ENCODE measurements around the gene RSBN1. TPM values are rescaled to one million over a fixed set of nuclear protein-coding genes. Genes with fewer than 3 reads are reported as not detected.

RSBN1 gene
- total RNA-seq, 1 experiment from 2014 or later: 10.7 TPM

DNA sequence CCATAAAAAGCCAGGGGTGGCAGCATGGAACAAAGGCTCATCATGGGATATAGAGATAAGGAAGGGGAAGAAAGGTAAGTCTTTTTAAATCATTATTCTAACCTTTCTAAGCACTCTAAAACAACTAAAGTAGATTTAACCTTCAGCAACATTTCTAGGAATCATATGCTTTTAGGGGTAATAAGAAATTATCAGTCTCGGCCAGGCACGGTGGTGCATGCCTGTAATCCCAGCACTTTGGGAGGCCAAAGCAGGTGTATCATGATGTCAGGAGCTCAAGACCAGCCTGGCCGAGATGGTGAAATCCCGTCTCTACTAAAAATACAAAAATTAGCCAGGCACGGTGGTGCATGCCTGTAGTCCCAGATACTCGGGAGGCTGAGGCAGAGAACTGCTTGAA lies 32.7 kb downstream of the RSBN1 start:
- in situ Hi-C loops (cut with HindIII; ENCODE audit: low pct_unique_long_range_greater_than_20kb, low sequenced_read_pairs) (no loop called here), intact Hi-C loops (cut with micrococcal nuclease; ENCODE audit: unreplicated experiment) (no loop called here)
- ChIA-PET POLR2A (interaction anchor here (0.7 kb wide), 1 partner anchor 19 kb away, joined by 5 read pairs; no protein-coding TSS in a partner anchor), CTCF (no interaction called here)
- H3K36me3 ChIP-seq (ENCODE audit: control insufficient read depth, insufficient read depth, low read length): no peaks in the 10 kb centered on the region
- no peaks in the 10 kb centered on the region for H3K9me3 ChIP-seq (ENCODE audit: control insufficient read depth, insufficient read depth, low read depth, low read length)
- no peaks in the 10 kb centered on the region for H3K4me1 ChIP-seq (ENCODE audit: control insufficient read depth, insufficient read depth, low read length)
- H3K27ac ChIP-seq (ENCODE audit: low read length): no peak overlapping the region
- BruUV-seq (replicated peaks): no TSS peak
- H3K27me3 ChIP-seq (ENCODE audit: control insufficient read depth, insufficient read depth, low read length): no peaks in the 10 kb centered on the region
- DNase-seq (ENCODE audit: low read depth, low spot score) (no peak), ATAC-seq (no peak)
- H3K4me3 ChIP-seq (ENCODE audit: low read depth in 2 of 2, low read length in 2 of 2): no peak overlapping the region
- no peak for TF ChIP-seq SIN3A (IDR thresholded peaks at IDR 0.05; ENCODE audit: borderline replicate concordance, insufficient read depth, low read depth, low read length)
- TF ChIP-seq, protein P1, sequence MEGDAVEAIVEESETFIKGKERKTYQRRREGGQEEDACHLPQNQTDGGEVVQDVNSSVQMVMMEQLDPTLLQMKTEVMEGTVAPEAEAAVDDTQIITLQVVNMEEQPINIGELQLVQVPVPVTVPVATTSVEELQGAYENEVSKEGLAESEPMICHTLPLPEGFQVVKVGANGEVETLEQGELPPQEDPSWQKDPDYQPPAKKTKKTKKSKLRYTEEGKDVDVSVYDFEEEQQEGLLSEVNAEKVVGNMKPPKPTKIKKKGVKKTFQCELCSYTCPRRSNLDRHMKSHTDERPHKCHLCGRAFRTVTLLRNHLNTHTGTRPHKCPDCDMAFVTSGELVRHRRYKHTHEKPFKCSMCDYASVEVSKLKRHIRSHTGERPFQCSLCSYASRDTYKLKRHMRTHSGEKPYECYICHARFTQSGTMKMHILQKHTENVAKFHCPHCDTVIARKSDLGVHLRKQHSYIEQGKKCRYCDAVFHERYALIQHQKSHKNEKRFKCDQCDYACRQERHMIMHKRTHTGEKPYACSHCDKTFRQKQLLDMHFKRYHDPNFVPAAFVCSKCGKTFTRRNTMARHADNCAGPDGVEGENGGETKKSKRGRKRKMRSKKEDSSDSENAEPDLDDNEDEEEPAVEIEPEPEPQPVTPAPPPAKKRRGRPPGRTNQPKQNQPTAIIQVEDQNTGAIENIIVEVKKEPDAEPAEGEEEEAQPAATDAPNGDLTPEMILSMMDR (IDR thresholded peaks at IDR 0.05): no peak
- TF ChIP-seq, protein P2, sequence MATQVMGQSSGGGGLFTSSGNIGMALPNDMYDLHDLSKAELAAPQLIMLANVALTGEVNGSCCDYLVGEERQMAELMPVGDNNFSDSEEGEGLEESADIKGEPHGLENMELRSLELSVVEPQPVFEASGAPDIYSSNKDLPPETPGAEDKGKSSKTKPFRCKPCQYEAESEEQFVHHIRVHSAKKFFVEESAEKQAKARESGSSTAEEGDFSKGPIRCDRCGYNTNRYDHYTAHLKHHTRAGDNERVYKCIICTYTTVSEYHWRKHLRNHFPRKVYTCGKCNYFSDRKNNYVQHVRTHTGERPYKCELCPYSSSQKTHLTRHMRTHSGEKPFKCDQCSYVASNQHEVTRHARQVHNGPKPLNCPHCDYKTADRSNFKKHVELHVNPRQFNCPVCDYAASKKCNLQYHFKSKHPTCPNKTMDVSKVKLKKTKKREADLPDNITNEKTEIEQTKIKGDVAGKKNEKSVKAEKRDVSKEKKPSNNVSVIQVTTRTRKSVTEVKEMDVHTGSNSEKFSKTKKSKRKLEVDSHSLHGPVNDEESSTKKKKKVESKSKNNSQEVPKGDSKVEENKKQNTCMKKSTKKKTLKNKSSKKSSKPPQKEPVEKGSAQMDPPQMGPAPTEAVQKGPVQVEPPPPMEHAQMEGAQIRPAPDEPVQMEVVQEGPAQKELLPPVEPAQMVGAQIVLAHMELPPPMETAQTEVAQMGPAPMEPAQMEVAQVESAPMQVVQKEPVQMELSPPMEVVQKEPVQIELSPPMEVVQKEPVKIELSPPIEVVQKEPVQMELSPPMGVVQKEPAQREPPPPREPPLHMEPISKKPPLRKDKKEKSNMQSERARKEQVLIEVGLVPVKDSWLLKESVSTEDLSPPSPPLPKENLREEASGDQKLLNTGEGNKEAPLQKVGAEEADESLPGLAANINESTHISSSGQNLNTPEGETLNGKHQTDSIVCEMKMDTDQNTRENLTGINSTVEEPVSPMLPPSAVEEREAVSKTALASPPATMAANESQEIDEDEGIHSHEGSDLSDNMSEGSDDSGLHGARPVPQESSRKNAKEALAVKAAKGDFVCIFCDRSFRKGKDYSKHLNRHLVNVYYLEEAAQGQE (IDR thresholded peaks at IDR 0.05; ENCODE audit: insufficient read depth in 1 of 2, low read depth in 2 of 2, low read length in 1 of 2): no peak
- TF ChIP-seq POLR2AphosphoS5 (IDR thresholded peaks at IDR 0.05; ENCODE audit: low read depth, low read length): no peak
- no peak for TF ChIP-seq TCF7L2 (IDR thresholded peaks at IDR 0.05; ENCODE audit: low read depth, low read length)

DNA sequence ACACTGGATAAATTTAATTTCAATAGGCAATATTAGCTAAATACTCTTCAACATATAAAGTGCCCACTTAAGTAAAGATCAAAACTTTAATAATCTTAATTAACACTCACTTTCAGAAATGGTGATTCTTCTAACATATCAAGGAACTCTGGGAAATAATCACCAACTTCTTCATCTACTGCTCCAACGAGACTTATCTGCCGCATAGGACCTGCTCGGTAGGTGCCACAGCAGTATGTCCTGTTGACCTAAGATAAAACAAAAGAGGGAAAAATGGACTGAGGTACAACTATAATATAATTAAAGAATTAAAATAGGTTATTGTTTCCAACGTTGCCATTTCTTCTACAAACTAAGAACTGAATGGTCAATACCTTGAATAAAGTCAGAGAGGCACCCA lies 34.7 kb downstream of the RSBN1 start:
- TF ChIP-seq SIN3A (IDR thresholded peaks at IDR 0.05; ENCODE audit: borderline replicate concordance, insufficient read depth, low read depth, low read length) (no peak), TCF7L2 (IDR thresholded peaks at IDR 0.05; ENCODE audit: low read depth, low read length) (no peak), POLR2AphosphoS5 (IDR thresholded peaks at IDR 0.05; ENCODE audit: low read depth, low read length) (no peak)
- TF ChIP-seq, protein P1 (IDR thresholded peaks at IDR 0.05): no peak
- TF ChIP-seq, protein P2 (IDR thresholded peaks at IDR 0.05; ENCODE audit: insufficient read depth in 1 of 2, low read depth in 2 of 2, low read length in 1 of 2): no peak
- Histone ChIP-seq H3K36me3 (ENCODE audit: control insufficient read depth, insufficient read depth, low read length) (no peaks in the 10 kb centered on the region), H3K27ac (ENCODE audit: low read length) (no peak overlapping the region), H3K4me1 (ENCODE audit: control insufficient read depth, insufficient read depth, low read length) (no peaks in the 10 kb centered on the region), H3K9me3 (ENCODE audit: control insufficient read depth, insufficient read depth, low read depth, low read length) (no peaks in the 10 kb centered on the region), H3K27me3 (ENCODE audit: control insufficient read depth, insufficient read depth, low read length) (no peaks in the 10 kb centered on the region), H3K4me3 (ENCODE audit: low read depth in 2 of 2, low read length in 2 of 2) (no peak overlapping the region)
- ATAC-seq: no peak
- ChIA-PET POLR2A (no interaction called here), CTCF (no interaction called here)
- in situ Hi-C loops (cut with HindIII; ENCODE audit: low pct_unique_long_range_greater_than_20kb, low sequenced_read_pairs) (no loop called here), intact Hi-C loops (cut with micrococcal nuclease; ENCODE audit: unreplicated experiment) (no loop called here)
- BruUV-seq (replicated peaks): no TSS peak
- DNase-seq (ENCODE audit: low read depth, low spot score): no peak
